H9 (cell line): Measurements from ENCODE around the gene POU2F2. TPM values are rescaled to one million over a fixed set of nuclear protein-coding genes. Genes with fewer than 3 reads are reported as not detected.

Experiments used
- DNase-seq: peaks from one replicate; pipeline ENCODE4 v3.0.0-alpha.2; 2017
- H2AFZ ChIP-seq: one replicate; pipeline ENCODE4 v1.6.1; 2013; ENCODE audit warnings: mild to moderate bottlenecking, low read length, control low read depth, moderate library complexity
- H2AK5ac ChIP-seq: 2 replicates; pipeline ENCODE4 v1.6.1; 2013; ENCODE audit warnings: low read length, control low read depth, mixed read lengths; ENCODE audit not compliant: insufficient read length
- H2BK120ac ChIP-seq: one replicate; pipeline ENCODE4 v1.6.1; 2013; ENCODE audit warnings: low read depth, mild to moderate bottlenecking, low read length, control low read depth, inconsistent platforms; ENCODE audit not compliant: poor library complexity, severe bottlenecking
- H2BK12ac ChIP-seq: 2 replicates; pipeline ENCODE4 v1.6.1; 2013; ENCODE audit warnings: low read length, control low read depth, mixed read lengths, low read depth; ENCODE audit not compliant: insufficient read length
- H2BK15ac ChIP-seq: 2 replicates; pipeline ENCODE4 v1.6.1; 2013; ENCODE audit warnings: low read depth, low read length, control low read depth
- H2BK20ac ChIP-seq: one replicate; pipeline ENCODE4 v1.6.1; 2013; ENCODE audit warnings: low read depth, mild to moderate bottlenecking, low read length, control low read depth, inconsistent platforms; ENCODE audit not compliant: poor library complexity, severe bottlenecking
- H2BK5ac ChIP-seq: 2 replicates; pipeline ENCODE4 v1.6.1; 2013; ENCODE audit warnings: low read length, control low read depth, mixed read lengths; ENCODE audit not compliant: insufficient read length
- H3K14ac ChIP-seq: 2 replicates; pipeline ENCODE4 v1.6.1; 2013; ENCODE audit warnings: low read length, control low read depth; ENCODE audit not compliant: insufficient read depth
- H3K18ac ChIP-seq: 2 replicates; pipeline ENCODE4 v1.6.1; 2013; ENCODE audit warnings: low read depth, mild to moderate bottlenecking, mixed read lengths, low read length, control low read depth; ENCODE audit not compliant: insufficient read length
- H3K23ac ChIP-seq: 2 replicates; pipeline ENCODE4 v1.6.1; 2013; ENCODE audit warnings: low read length, control low read depth, mixed read lengths, low read depth; ENCODE audit not compliant: insufficient read length
- H3K23me2 ChIP-seq: 2 replicates; pipeline ENCODE4 v1.6.1; 2013; ENCODE audit warnings: low read depth, mild to moderate bottlenecking, mixed read lengths, low read length, control low read depth; ENCODE audit not compliant: insufficient read length, poor library complexity, severe bottlenecking
- H3K27ac ChIP-seq: 2 replicates; pipeline ENCODE4 v1.5.1; 2013; ENCODE audit warnings: low read length, control low read depth, mixed read lengths, low read depth; ENCODE audit not compliant: insufficient read length
- H3K27me3 ChIP-seq: 2 replicates; pipeline ENCODE4 v1.6.1; 2013; ENCODE audit warnings: low read length, control low read depth, inconsistent platforms; ENCODE audit not compliant: insufficient read depth
- H3K4ac ChIP-seq: 2 replicates; pipeline ENCODE4 v1.6.1; 2013; ENCODE audit warnings: low read depth, mild to moderate bottlenecking, control low read depth, inconsistent platforms, low read length, moderate library complexity
- H3K4me1 ChIP-seq: 2 replicates; pipeline ENCODE4 v1.6.1; 2013; ENCODE audit warnings: low read length, control low read depth, inconsistent platforms; ENCODE audit not compliant: insufficient read depth
- H3K4me2 ChIP-seq: 2 replicates; pipeline ENCODE4 v1.6.1; 2013; ENCODE audit warnings: low read length, control low read depth, mixed read lengths; ENCODE audit not compliant: insufficient read length, insufficient read depth
- H3K56ac ChIP-seq: 2 replicates; pipeline ENCODE4 v1.6.1; 2013; ENCODE audit warnings: low read depth, mild to moderate bottlenecking, mixed read lengths, low read length, control low read depth; ENCODE audit not compliant: insufficient read length
- H3K79me1 ChIP-seq: 2 replicates; pipeline ENCODE4 v1.6.1; 2013; ENCODE audit warnings: low read depth, mild to moderate bottlenecking, moderate library complexity, low read length, control low read depth, inconsistent platforms; ENCODE audit not compliant: insufficient read depth, poor library complexity, severe bottlenecking
- H3K79me2 ChIP-seq: 2 replicates; pipeline ENCODE4 v1.6.1; 2013; ENCODE audit warnings: low read length, control low read depth, inconsistent platforms; ENCODE audit not compliant: insufficient read depth
- H3K9ac ChIP-seq: 2 replicates; pipeline ENCODE4 v1.6.1; 2013; ENCODE audit warnings: low read length, control low read depth, mixed read lengths; ENCODE audit not compliant: insufficient read length; ENCODE audit errors: extremely low read depth
- H3K9me3 ChIP-seq: one replicate; pipeline ENCODE4 v1.6.1; 2013; ENCODE audit warnings: low read depth, low read length, inconsistent platforms; ENCODE audit not compliant: control insufficient read depth
- H3T11ph ChIP-seq: one replicate; pipeline ENCODE4 v1.6.1; 2013; ENCODE audit warnings: mild to moderate bottlenecking, low read length, control low read depth, inconsistent platforms
- H4K20me1 ChIP-seq: one replicate; pipeline ENCODE4 v1.6.1; 2013; ENCODE audit not compliant: control insufficient read depth, insufficient read length, insufficient read depth
- H4K5ac ChIP-seq: 2 replicates; pipeline ENCODE4 v1.6.1; 2013; ENCODE audit warnings: low read depth, mild to moderate bottlenecking, mixed read lengths, low read length, control low read depth; ENCODE audit not compliant: insufficient read length
- H4K8ac ChIP-seq: replicated peaks from 2 replicates; pipeline ENCODE4 v1.6.1; 2013; ENCODE audit warnings: low read length, control low read depth, mixed read lengths, low read depth; ENCODE audit not compliant: insufficient read length
- H4K91ac ChIP-seq: 2 replicates; pipeline ENCODE4 v1.6.1; 2013; ENCODE audit warnings: low read depth, mild to moderate bottlenecking, moderate library complexity, mixed read lengths, low read length, control low read depth; ENCODE audit not compliant: insufficient read length
- H3K27ac Mint-ChIP-seq, 3 experiments: 2 replicates in 2 of 3; 3 replicates in 1 of 3; pipeline ENCODE4 v1.8.0; 2020 to 2021; ENCODE audit warnings: mixed read lengths in 3 of 3, mild to moderate bottlenecking in 1 of 3, moderate library complexity in 1 of 3
- H3K27me3 Mint-ChIP-seq: 2 replicates; pipeline ENCODE4 v1.8.0; 2021; ENCODE audit warnings: low read depth, mild to moderate bottlenecking, moderate library complexity, mixed read lengths
- H3K36me3 Mint-ChIP-seq, 3 experiments: 2 replicates in 2 of 3; 3 replicates in 1 of 3; pipeline ENCODE4 v1.8.0; 2020 to 2021; ENCODE audit warnings: low read depth in 3 of 3, mixed read lengths in 3 of 3; ENCODE audit not compliant: insufficient read depth in 1 of 3
- H3K4me1 Mint-ChIP-seq, 2 experiments: 2 replicates each; pipeline ENCODE4 v1.8.0; 2020; ENCODE audit warnings: mixed read lengths in 2 of 2
- H3K4me3 Mint-ChIP-seq, 2 experiments: 2 replicates in 1 of 2; 3 replicates in 1 of 2; pipeline ENCODE4 v1.8.0; 2020 to 2021; ENCODE audit warnings: mild to moderate bottlenecking in 2 of 2, mixed read lengths in 2 of 2, moderate library complexity in 1 of 2
- H3K9me3 Mint-ChIP-seq, 2 experiments: 2 replicates in 1 of 2; 3 replicates in 1 of 2; pipeline ENCODE4 v1.8.0; 2020; ENCODE audit warnings: mild to moderate bottlenecking in 2 of 2, mixed read lengths in 2 of 2, moderate library complexity in 1 of 2
- CTCF ChIP-seq: fragments of 200-600 bp; sonication (generic); conservative IDR thresholded peaks from 3 replicates; pipeline ENCODE4 v1.8.0; 2021; ENCODE audit warnings: antibody characterized with exemption, mild to moderate bottlenecking
- WGBS: extraction: QIAGEN DNeasy Blood & Tissue Kit; methylation state at CpG from one replicate; pipeline ENCODE4 v1.1.7; 2013; ENCODE audit warnings: missing lambda C conversion rate, low lambda C conversion rate, mixed read lengths; ENCODE audit not compliant: insufficient read length; ENCODE audit errors: extremely low coverage; 5-methylcytosine and 5-hydroxymethylcytosine counted together
- total RNA-seq: library from RNA; stranded (reverse); gene quantifications from 2 replicates; pipeline ENCODE4 v1.2.1, GENCODE V29; 2021

The POU2F2 gene
- total RNA-seq, 1 experiment from 2014 or later = 2.9 TPM

DNA sequence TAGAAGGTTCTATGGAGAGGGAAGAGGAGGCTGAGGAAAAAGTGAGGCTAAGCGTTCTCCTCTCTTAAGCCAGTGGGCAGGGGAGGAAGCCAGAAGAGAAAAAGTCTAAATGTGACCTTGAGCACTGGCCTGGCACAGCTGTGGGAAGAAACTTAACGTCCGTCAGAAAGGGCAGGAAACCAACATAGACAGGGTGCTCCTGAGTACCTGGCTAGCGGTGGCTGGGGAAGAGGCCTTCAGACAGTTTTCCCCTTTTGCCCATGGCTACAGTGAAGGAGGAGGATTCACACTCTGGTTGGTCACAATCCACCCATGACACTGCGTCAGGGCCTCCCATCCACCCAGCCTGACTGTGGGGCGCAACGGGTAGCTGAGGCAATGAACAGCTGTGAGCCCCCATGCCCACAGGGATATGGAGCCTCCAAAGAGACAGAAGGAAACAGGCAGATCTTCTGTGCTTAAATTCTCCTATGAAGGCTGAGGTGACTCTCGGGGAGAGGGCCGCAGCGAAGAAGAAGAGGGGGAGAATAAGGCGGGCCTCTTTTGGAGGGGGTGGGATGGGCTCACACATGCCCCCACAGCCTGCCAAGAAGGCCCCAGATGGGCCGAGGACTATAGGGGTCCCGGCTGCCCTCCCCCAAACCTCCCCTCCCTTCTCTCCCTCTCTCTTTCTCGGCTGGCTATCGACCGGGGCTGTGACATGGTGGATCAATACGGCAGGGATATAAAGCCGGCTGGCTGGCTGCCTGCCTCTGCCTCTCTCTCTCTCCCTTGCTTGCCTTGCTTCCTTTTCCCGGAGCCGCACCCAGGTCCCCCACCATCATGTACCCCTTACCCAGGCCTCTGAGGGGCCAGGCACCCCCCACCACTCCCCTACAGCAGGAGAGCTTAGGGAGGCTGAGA lies 19.8 kb upstream of the POU2F2 start:
- no peaks in the 10 kb centered on the region; the same call in 1 of the 2 replicates for H3K27me3 ChIP-seq
- no peak overlapping the region for H2BK5ac ChIP-seq
- no peak overlapping the region for H2AFZ ChIP-seq
- Mint-ChIP-seq H3K4me1 (peaks cover 38 to 66% of the 10 kb centered on the region in 2 experiments), H3K4me3 (no peak overlapping the region; a peak in 1 of 5 replicates), H3K36me3 (no peaks in the 10 kb centered on the region), H3K9me3 (no peaks in the 10 kb centered on the region), H3K27me3 (peaks cover 65% of the 10 kb centered on the region), H3K27ac (peak overlapping the region in 1 of 3 experiments; percentile 68; a peak in 1 of 7 replicates)
- H3K4ac ChIP-seq = no peak overlapping the region
- no peak overlapping the region for H2BK120ac ChIP-seq
- H3K18ac ChIP-seq = no peak overlapping the region
- H4K20me1 ChIP-seq = no peaks in the 10 kb centered on the region
- no peak overlapping the region for H4K5ac ChIP-seq
- peaks cover 6% of the 10 kb centered on the region; the same call in 1 of the 2 replicates for H3K4me1 ChIP-seq
- H3K79me1 ChIP-seq = no peaks in the 10 kb centered on the region
- H2BK15ac ChIP-seq = no peak overlapping the region
- no peak for DNase-seq
- no peak overlapping the region for H3K23ac ChIP-seq
- H3K4me2 ChIP-seq = no peak overlapping the region
- H3K9ac ChIP-seq = no peak overlapping the region
- no peak overlapping the region for H3K56ac ChIP-seq
- no peak overlapping the region for H3K14ac ChIP-seq
- H2AK5ac ChIP-seq = no peak overlapping the region
- no peaks in the 10 kb centered on the region for H3K79me2 ChIP-seq
- H3K9me3 ChIP-seq = no peaks in the 10 kb centered on the region
- no CpG with 5 or more reads among the region's 20 CpGs for WGBS
- no peak overlapping the region for H3T11ph ChIP-seq
- no peaks in the 10 kb centered on the region for H3K23me2 ChIP-seq
- no peak overlapping the region for H3K27ac ChIP-seq
- no peak overlapping the region for H4K8ac ChIP-seq
- H2BK12ac ChIP-seq = no peak overlapping the region
- TF ChIP-seq CTCF = no peak
- no peak overlapping the region for H2BK20ac ChIP-seq
- no peak overlapping the region for H4K91ac ChIP-seq
